ENCODE measurements around the gene CACNA2D3. TPM values are rescaled to one million over a fixed set of nuclear protein-coding genes. Genes with fewer than 3 reads are reported as not detected.

The CACNA2D3 gene
- total RNA-seq, 2 donors from 2014 or later: 0.97 TPM; not detected in 1

DNA sequence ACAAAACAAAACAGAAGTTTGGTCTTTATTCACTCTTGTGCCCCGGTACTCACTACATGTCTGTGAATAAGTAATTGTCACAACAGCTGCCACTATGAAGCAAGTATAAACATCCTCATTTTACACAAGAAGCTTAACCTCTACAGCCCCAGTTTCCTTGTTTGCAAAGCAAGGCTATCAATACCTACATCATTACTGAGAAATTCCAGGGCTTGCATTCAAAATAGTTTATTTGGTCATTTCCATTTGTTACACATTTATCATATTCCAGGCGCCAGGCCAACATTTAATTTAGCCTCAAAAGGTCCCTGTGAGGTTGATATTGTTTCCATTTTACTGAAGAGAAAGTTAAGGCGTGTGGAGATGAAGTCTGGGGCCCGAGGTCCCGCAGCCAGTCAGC is 966.9 kb downstream of the CACNA2D3 start:
- peaks cover 15% of the 10 kb centered on the region for H3K27me3 Mint-ChIP-seq (ENCODE audit: insufficient read depth)
- no peaks in the 10 kb centered on the region for H3K27me3 ChIP-seq (ENCODE audit: control insufficient read depth, insufficient read depth, low read length, poor library complexity, severe bottlenecking)
- TF ChIP-seq CTCF (conservative IDR thresholded peaks at IDR 0.05): no peak
- 75 to 87% methylated on average over 5 of the region's 5 CpGs for WGBS, 2 experiments (ENCODE audit: insufficient coverage in 1 of 2, insufficient read length in 1 of 2)
- H3K4me3 Mint-ChIP-seq: no peak overlapping the region
- DNase-seq: no peak
- H3K9me3 Mint-ChIP-seq: no peaks in the 10 kb centered on the region
- H3K9me3 ChIP-seq (ENCODE audit: control insufficient read depth, low read length): no peaks in the 10 kb centered on the region
- no peak overlapping the region for H3K9ac ChIP-seq (ENCODE audit: extremely low read depth, low read length, poor library complexity, severe bottlenecking)
- no peaks in the 10 kb centered on the region for H3K36me3 Mint-ChIP-seq (ENCODE audit: low read depth)
- H3K27ac ChIP-seq (ENCODE audit: low read depth, low read length): no peak overlapping the region
- no peak overlapping the region for H3K27ac Mint-ChIP-seq
- H3K4me1 Mint-ChIP-seq: peaks cover 7% of the 10 kb centered on the region
- H3K36me3 ChIP-seq (ENCODE audit: control insufficient read depth, insufficient read depth, low read length): no peaks in the 10 kb centered on the region
- no peaks in the 10 kb centered on the region for H3K4me1 ChIP-seq (ENCODE audit: control insufficient read depth, insufficient read depth, low read length)
- H3K4me3 ChIP-seq (ENCODE audit: low read length): no peak overlapping the region

DNA sequence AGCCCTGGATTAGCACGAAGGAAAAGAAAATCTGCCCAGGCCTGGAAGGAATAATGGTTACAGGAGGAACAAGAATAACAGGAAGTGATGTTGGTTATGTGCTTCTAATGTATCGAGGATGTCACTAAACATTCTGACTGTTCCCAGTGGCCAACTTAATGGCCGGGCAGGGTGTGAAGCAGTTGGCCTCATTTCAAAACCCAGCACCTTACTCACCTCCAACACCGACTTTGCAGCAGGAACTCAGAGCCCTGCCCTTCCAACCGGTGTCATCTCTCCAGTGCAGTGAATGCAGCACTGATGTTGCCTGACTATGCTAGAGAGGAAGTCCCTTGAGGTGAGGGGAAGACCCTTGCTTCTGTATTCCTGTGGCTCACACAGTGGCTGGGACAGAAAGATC is 967.9 kb downstream of the CACNA2D3 start:
- no peak overlapping the region for H3K9ac ChIP-seq (ENCODE audit: extremely low read depth, low read length, poor library complexity, severe bottlenecking)
- H3K4me1 ChIP-seq (ENCODE audit: control insufficient read depth, insufficient read depth, low read length): no peaks in the 10 kb centered on the region
- no peaks in the 10 kb centered on the region for H3K36me3 ChIP-seq (ENCODE audit: control insufficient read depth, insufficient read depth, low read length)
- WGBS, 2 experiments (ENCODE audit: insufficient coverage in 1 of 2, insufficient read length in 1 of 2): 87 to 90% methylated on average over 4 to 5 of the region's 5 CpGs
- no peaks in the 10 kb centered on the region for H3K9me3 ChIP-seq (ENCODE audit: control insufficient read depth, low read length)
- no peaks in the 10 kb centered on the region for H3K9me3 Mint-ChIP-seq
- H3K27ac Mint-ChIP-seq: no peak overlapping the region
- no peak overlapping the region for H3K4me3 ChIP-seq (ENCODE audit: low read length)
- TF ChIP-seq CTCF (conservative IDR thresholded peaks at IDR 0.05): no peak
- DNase-seq: no peak
- no peaks in the 10 kb centered on the region for H3K36me3 Mint-ChIP-seq (ENCODE audit: low read depth)
- peaks cover 15% of the 10 kb centered on the region for H3K27me3 Mint-ChIP-seq (ENCODE audit: insufficient read depth)
- H3K4me1 Mint-ChIP-seq: peaks cover 7% of the 10 kb centered on the region
- H3K27ac ChIP-seq (ENCODE audit: low read depth, low read length): no peak overlapping the region
- H3K27me3 ChIP-seq (ENCODE audit: control insufficient read depth, insufficient read depth, low read length, poor library complexity, severe bottlenecking): no peaks in the 10 kb centered on the region
- no peak overlapping the region for H3K4me3 Mint-ChIP-seq

- no peak overlapping the region for H3K4me3 Mint-ChIP-seq
- no peak overlapping the region for H3K4me3 ChIP-seq (ENCODE audit: low read length)
- no peak overlapping the region for H3K27ac ChIP-seq (ENCODE audit: low read depth, low read length)
- no peaks in the 10 kb centered on the region for H3K36me3 ChIP-seq (ENCODE audit: control insufficient read depth, insufficient read depth, low read length)
- TF ChIP-seq CTCF (conservative IDR thresholded peaks at IDR 0.05): no peak
- no peak overlapping the region for H3K27ac Mint-ChIP-seq
- H3K36me3 Mint-ChIP-seq (ENCODE audit: low read depth): no peaks in the 10 kb centered on the region
- no peaks in the 10 kb centered on the region for H3K9me3 ChIP-seq (ENCODE audit: control insufficient read depth, low read length)
- 81 to 85% methylated on average over 5 of the region's 5 CpGs for WGBS, 2 experiments (ENCODE audit: insufficient coverage in 1 of 2, insufficient read length in 1 of 2)
- DNase-seq: no peak
- no peaks in the 10 kb centered on the region for H3K4me1 ChIP-seq (ENCODE audit: control insufficient read depth, insufficient read depth, low read length)
- peaks cover 7% of the 10 kb centered on the region for H3K4me1 Mint-ChIP-seq
- no peaks in the 10 kb centered on the region for H3K27me3 ChIP-seq (ENCODE audit: control insufficient read depth, insufficient read depth, low read length, poor library complexity, severe bottlenecking)
- H3K27me3 Mint-ChIP-seq (ENCODE audit: insufficient read depth): peaks cover 15% of the 10 kb centered on the region
- no peaks in the 10 kb centered on the region for H3K9me3 Mint-ChIP-seq
- no peak overlapping the region for H3K9ac ChIP-seq (ENCODE audit: extremely low read depth, low read length, poor library complexity, severe bottlenecking)
These were observed 968.4 kb downstream of the CACNA2D3 start for GRCh38 chr3:55090746-55091145.

Measured in endodermal cell (in vitro differentiated cells).